ENCODE data around the gene MTIF2. TPM values are rescaled to one million over a fixed set of nuclear protein-coding genes. Genes with fewer than 3 reads are reported as not detected.
"Not testable (repeated sequence)": the region's sequence is repeated elsewhere in the genome, so short reads cannot be mapped to it uniquely, and the experiment has no call there.

Gene MTIF2
- polyA plus RNA-seq, 3 donors, result 8.1 to 12.5 (median 11.7) TPM

DNA sequence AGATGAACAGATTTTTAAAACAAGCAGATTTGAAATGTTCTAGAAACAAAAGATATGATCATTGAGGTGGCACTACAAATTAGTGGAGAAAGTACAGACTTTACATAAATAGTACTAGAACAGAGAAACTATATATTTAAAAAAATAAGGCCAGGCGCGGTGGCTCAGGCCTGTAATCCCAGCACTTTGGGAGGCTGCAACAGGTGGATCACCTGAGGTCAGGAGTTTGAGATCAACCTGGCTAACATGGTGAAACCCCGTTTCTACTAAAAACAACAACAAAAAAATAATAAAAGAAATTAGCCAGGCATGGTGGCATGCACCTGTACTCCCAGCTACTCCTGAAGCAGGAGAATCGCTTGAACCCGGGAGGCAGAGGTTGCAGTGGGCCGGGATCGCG lies 82.2 kb downstream of the MTIF2 start:
- intact Hi-C loops (cut with micrococcal nuclease); H3K4me3 Mint-ChIP-seq: not testable (repeated sequence)

More for the DNA sequence above, 82.2 kb downstream of the MTIF2 start:
- 100% methylated on average over 2 of the region's 8 CpGs for WGBS (ENCODE audit: insufficient coverage)
- not testable (repeated sequence) for H3K9ac ChIP-seq (ENCODE audit: insufficient read depth, low read length, poor library complexity, severe bottlenecking); H3K9me3 Mint-ChIP-seq; H3K27me3 Mint-ChIP-seq (ENCODE audit: low read depth in 3 of 3); H3K27ac ChIP-seq (ENCODE audit: low read depth in 1 of 2, low read length in 2 of 2); H3K4me3 ChIP-seq (replicated peaks in 1 of 3; ENCODE audit: low read depth in 2 of 3, low read length in 3 of 3); H4K20me1 ChIP-seq (ENCODE audit: insufficient read depth, low read length); H3K36me3 ChIP-seq (replicated peaks in 1 of 2; ENCODE audit: control insufficient read depth in 1 of 2, insufficient read depth in 2 of 2, low read length in 2 of 2); DNase-seq; H3K36me3 Mint-ChIP-seq; H2AFZ ChIP-seq (ENCODE audit: insufficient read depth, low read depth, low read length, poor library complexity, severe bottlenecking); H3K27me3 ChIP-seq (ENCODE audit: control insufficient read depth in 2 of 2, insufficient read depth in 2 of 2, low read length in 2 of 2); H3K4me1 Mint-ChIP-seq; H3K9me3 ChIP-seq (replicated peaks in 1 of 2; ENCODE audit: control insufficient read depth in 1 of 2, insufficient read depth in 1 of 2, low read length in 2 of 2); H3K4me1 ChIP-seq (ENCODE audit: control insufficient read depth in 1 of 2, insufficient read depth in 2 of 2, low read length in 2 of 2); H3K27ac Mint-ChIP-seq; H3K4me2 ChIP-seq (replicated peaks; ENCODE audit: extremely low read depth, low read length, poor library complexity, severe bottlenecking); H3K79me2 ChIP-seq (ENCODE audit: insufficient read depth, low read length)

Small RNA genes within 50 kb of the gene (small RNA-seq; reads per million reads assigned to genes)
- not detected for gene RF00019 (ENCODE audit: insufficient read length, low read depth)

Other genes with a start within 250 kb of the MTIF2 start
- gene RTN4, start 218.8 kb downstream of the MTIF2 start, polyA plus RNA-seq, result 100 to 1,000 TPM; 111 to 163 (median 158) TPM
- 1 to 10 TPM in 2 of 3 donors, not detected in 1; 2.4 to 5.0 TPM for gene CLHC1, start 36.9 kb downstream of the MTIF2 start, polyA plus RNA-seq
- 1,000 to 10,000 TPM in 1 of 3 donors, 100 to 1,000 TPM in 2; 785 to 1,452 (median 967) TPM for gene RPS27A, start 36.5 kb downstream of the MTIF2 start, polyA plus RNA-seq
- gene CCDC88A, start 150.6 kb upstream of the MTIF2 start, polyA plus RNA-seq, result 10 to 100 TPM in 2 of 3 donors, 1 to 10 TPM in 1; 9.9 to 57.1 (median 17.9) TPM